Kidney tubule cell (primary cell): ENCODE measurements around the gene C10orf90.
A peak's percentile ranks its signal among the peaks of the same experiment; 100 is the strongest.

Source experiments
- DNase-seq: peaks from one replicate; pipeline ENCODE4 v3.0.0-alpha.2; 2018; ENCODE audit warnings: low spot score

C10orf90 gene

DNA sequence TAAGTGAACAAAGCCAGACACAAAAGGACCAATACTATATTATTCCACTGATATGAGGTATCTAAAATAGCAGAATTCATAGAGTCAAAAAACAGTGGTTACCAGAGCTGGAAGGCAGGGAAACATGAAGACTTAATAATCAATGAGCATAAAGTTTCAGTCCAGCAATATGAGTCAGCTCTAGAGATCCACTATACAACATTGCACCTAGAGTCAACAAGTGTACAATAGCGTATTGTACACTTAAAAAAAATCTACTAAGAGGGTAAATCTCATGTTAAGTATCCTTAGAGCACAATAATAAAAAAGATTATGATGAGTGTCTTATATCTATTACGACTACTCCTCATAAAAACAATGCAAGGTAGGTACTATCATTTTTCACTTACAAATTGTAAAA is 36.1 kb downstream of the C10orf90 start:
- DNase-seq, result no peak

DNA sequence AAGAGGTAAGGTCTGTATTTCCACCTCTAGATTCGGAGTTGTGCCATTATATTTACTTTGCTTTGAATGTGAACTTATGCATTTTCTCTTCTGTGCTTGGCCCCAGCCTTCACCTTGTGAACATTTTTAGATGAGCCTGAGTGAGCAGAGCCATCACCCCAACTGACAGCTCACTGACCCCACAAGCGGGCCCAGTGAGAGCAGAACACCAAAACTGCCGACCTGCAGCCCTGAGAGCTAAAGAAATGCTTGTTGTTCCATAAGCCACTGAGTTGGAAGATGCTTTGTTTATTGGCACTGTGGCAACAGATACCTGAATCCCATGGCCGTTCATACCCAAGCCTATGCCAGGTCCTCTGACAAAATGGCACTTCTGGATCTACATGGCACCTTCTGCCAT is 37.8 kb downstream of the C10orf90 start:
- DNase-seq, result no peak

DNA sequence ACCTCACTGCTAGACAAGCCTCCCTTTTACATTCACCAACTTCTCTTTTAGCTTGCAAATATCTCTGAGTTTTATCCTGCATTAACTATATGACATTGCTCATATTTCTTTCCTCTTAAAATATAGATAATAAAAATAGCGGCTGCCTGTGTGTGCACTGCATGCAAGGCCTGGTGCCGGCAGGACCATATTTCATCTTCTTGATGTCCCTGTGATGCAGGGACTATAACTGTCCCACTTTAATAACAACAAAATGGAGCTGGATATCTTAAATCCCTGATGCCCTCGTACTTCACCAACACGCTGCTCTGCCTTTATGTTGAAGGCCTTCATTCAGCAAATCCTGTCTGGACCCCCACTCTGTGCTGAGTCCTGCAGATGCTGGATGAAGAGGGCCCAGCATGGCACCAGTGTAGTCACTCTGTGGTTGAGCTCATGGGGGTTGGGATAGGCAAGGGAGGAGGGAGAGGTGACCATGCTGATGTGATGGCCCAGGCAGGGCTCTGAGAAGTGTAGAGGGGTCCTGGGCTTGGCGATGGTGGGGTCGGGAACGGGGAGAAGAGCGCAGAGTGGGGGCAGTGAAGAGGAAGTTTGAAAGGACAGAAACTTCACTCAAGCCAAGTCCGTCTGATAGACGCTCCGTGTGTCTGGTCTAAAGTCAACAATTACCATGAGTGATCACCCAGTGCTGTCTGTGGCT is 40.4 kb downstream of the C10orf90 start:
- no peak for DNase-seq

DNA sequence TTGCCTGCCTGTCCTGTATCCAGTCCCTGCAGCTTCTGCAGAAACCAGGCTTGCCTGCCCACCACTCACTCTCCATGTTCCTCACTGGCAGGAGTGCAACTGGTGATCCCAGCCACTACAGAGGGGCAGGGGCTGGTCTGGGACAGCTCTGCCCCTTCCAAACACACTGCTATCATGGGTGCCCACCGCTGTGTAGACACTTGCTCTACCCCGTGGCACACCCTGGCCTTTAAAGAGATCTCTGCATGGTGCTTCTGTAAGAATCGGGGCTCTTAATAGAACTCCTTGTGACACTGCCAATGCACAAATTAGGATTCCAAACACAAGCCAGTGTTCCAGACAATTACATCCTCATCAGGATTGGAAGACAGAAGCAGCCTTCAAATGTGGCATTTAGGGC is 41.7 kb downstream of the C10orf90 start:
- no peak for DNase-seq

DNA sequence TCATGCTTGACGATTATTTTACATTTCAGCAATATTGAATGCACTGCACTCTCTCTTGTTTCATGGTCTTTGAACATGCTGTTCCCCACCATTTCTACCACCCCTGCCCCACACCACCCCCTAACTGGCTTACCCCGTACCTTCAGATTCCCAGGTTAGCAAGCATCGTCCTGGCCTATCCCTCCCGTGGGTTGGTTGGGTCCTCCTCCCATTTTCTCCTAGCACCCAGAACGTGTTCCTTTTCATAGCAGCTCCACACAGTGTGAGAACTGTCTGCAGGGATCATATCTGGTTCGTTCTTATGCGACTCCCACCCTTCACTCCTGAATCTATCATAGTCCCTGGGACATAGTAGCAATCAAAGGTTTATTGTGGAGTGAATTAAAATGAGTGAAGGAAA is 48.6 kb downstream of the C10orf90 start:
- DNase-seq, result no peak

DNA sequence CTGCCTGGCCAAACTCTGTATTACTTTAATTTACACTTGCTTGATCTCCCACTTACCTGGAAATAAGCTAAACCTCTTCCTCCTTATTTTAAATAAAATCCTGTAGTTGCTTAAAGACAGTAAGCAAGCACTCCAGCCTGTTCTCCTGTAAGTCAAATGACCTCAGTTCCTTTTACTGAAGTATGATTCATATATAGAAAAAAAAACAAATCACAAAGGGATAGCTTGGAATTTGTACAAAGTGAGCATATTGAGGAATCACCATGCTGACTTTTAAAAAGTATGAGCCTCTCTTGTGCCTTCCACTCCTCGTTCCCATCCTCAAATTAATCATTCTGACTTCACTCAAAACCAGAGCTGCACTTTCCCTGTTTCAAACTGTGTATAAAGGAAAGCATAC is 52.0 kb downstream of the C10orf90 start:
- DNase-seq, result no peak

DNA sequence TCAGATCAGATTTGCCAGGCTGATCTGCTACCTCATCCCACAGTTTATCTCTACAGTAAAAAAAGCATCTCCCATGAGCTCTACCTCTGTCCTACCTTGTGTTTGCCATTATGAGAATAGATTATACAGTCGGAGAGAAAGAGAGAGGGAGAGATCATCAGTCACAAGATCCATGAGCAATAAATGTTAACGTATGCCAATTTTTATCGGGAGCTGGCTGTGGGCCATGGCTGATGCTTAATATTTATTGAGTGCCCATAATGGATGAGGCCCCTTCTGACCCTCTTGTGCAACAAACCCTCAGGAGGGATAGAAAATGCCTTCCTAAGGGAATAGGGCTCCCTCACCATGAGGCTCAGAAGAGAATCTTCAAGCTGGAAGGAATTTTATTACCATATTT is 52.8 kb downstream of the C10orf90 start:
- DNase-seq, result no peak

DNA sequence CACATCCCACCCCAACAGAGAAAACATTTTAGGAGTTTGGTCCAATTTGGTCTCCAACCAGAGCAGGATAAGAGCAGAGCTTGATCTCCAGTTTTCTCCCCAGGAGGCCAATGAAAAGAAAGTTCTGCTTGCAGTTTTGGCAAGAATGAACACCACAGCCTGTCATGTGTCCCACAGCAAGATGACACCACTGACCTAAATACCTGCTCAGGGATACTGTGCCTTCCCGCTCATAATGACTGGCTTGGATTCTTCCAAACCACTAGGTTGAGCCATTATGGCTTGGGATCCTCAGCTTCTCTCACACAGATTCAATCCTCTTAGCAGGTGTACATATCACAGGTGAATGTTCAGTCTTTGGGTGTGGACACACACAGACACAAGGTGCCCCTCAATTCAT is 53.3 kb downstream of the C10orf90 start:
- no peak for DNase-seq

DNA sequence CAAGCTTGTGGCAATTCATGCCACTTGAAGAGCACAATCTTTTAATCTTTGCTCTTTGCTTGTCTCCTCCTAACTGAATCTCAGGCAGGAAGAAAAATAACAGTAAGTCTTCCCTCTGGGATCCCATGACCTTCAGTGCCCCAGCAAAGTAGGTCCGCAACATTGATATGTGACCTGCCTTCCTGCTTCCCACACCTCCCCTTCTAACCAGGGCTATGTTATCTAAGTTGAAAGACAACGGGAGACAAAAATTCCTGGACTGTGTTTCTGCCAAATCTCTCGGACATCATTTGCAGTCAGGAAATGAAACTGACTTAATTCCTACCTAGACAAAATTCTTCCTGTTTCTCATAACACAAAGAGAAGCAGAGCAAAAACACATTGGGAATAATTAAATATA is 53.8 kb downstream of the C10orf90 start:
- DNase-seq, result no peak

DNA sequence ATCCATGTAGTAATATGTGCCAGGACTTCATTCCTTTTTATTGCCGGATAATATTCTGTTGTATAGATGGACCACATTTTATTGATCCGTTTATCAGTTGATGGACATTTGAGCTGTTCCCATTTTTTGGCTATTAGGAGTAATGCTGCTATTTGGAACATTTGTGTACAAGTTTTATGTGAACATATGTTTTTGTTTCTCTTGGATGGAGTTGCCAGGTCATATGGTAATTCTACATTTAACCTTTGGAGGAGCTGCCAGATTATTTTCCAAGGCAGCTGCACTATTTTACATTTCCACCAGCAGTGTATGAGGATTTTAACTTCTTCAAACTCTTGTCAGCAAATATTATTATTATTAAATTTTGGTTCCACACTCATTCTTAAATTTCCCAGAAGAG is 59.2 kb downstream of the C10orf90 start:
- DNase-seq, result no peak

DNA sequence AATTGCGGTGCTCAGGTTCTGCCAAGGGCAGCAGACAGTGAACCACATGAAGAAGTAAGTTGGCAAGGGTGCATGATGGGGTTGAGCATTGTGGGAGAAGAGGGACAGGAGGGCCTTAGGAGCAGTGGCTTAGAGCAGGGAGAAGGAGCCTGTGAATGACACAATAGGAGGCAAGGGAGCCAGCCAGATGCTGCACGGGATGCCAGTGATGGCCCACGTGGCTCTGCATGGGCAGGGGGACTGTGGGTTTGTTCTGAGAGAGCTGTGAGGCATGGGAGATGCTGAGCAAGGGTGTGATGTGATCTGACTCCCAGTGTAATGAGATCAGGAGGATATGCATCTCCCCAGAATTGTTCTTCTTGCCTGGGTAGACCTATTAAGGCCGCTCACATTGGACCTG is 60.9 kb downstream of the C10orf90 start:
- DNase-seq, result no peak

DNA sequence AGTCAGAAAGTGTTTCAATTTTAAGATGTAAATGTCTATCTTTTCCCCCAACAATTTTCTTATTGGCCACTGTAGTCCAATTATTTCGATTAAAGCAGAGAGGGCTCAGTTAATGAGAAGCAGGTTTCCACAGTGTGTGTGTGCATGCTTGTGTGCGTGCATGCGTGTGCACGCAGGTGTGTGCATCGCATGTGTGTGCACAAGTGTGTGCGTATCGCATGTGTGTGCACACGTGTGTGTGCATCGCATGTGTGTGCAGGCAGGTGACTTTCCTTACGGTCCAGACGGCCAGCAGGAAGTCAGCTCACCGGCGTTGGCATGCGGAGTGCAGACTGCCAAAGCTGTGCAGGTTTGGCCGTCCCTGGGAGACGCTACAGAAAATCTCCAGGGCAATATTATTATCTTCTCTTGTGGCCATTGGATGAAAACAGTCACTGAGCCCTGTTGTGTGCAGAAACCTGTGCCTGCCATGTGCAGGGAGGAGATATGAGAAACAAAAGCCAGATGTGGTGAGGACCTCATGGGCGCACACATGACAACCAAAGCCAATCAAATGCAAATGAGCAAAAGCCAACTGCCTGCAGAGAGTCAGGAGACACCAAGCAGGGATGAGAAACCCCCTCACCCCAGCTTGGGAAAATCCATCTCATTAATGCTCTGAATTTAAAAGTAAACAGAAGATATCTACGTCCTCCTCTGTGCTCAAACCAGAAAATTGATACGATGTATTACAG is 70.4 kb downstream of the C10orf90 start:
- DNase-seq, result no peak

DNA sequence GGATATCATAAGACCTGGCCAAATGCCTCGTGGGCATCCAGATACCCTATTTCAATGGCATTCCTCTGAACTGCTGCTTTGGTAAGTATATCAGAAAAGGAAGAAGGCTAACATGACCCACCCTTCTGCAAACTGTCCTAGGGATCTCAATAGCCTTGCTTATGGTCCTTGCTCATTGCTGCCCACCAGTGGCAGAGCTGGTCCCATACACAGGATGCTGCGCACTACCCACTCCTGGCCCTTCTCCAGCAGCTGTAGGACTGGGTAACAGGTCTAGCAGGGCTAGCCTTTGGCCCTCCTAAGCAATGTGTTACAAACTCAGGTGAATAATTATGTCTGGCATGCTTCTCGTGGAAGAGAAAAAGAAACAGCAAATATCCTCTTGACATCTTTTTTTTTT is 72.5 kb downstream of the C10orf90 start:
- peak; percentile 60 for DNase-seq

DNA sequence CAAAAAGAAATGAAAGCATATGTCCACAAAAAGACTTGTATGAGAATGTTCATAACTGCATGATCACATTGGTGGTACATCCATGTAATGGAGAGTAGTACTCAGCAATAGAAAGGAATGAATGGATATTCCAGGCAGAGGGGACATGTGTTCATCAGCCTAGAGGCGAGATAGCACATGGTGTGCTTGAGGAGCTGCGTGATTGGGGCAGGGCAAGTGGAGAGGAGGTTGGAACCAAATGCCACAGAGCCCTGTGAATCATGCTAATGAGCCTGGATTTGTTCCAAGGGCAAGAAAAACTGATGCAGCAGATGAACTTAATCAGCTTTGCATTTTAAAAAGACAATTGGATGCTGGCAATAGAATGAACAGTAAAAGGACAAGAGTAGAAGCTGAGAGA is 73.3 kb downstream of the C10orf90 start:
- DNase-seq, result no peak

DNA sequence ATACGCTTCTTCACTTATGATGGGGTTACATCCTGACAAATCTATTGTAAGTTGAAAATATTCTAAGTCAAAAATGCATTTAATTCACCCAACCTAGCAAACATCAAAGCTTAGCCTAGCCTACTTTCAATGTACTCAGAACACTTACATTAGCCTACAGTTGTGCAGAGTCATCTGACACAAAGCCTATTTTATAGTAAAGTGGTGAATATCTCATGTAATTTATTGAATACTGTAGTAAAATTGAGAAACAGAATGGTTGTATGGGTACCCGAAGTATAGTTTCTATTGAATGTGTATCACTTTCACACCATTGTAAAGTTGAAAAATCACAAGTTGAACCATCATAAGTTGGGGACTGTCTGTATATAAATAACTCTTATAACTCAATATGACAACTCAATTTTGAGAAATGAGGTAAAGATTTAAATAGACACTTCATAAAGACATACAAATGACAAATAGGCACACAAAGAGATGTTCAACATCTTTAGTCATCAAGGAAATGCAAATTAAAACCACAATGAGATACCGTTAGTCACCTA is 73.9 kb downstream of the C10orf90 start:
- DNase-seq, result no peak

DNA sequence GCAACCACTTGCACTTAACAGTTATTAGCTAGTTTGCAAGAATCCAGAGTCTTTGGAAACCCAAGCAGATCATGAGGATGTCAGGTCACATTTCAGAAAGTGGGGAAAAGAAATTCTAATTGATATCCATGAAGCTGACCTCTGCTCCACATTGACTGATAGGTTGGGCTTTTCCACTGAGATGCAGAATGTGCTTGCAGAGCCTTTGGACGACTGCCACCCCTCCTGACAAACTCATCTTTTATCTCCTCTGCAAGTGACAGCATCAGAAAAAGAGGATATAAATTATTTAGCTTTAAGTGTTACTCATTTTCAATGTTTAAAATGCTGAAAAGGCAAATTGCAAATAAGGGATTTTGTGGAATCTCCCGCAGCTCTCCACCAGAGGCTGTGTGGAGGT is 75.3 kb downstream of the C10orf90 start:
- DNase-seq, result no peak

DNA sequence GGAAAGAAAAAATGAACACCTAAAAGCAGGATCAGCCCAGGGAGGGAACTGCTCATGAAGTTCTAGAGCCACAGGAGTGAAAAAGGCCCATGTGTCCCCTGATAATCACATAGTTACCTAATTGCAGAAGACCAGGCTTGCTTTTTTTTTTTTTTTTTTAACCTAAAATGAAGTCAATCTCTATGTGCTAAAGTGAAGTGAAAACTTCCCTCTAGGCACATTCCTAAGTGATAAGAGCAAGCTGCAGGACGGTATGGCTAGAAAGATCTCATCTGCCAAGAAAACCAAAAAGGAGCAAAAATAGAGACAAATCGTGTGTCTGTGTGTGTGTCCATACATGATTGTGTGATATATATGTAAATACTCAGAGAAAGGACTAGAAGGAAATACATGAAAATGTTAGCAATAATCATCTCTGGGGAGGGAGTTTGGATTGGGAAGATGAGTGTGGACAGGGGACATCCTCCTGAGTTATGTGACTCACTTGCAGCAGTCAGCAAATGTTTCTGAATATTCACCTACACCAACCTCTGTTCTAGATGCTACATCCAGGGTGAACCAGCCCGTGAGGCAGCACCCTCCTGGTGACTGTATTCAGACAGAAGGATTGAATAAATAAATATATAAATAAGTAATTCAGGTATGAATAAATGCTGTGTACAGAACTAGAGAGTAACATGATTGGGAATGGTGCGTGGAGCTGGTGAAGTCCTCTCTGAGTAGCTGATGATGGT is 76.4 kb downstream of the C10orf90 start:
- DNase-seq, result no peak

DNA sequence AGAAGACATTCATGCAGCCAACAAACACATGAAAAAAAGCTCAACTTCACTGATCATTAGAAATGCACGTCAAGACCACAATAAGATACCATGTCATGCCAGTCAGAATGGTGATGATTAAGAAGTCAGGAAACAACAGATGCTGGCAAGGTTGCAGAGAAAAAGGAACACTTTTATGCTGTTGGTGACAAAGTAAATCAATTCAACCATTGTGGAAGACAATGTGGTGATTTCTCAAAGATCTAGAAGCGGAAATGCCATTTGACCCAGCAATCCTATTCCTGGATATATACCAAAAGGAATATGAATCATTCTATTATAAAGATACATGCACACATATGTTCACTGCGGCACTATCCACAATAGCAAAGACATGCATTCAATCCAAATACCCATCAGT is 77.6 kb downstream of the C10orf90 start:
- no peak for DNase-seq

DNA sequence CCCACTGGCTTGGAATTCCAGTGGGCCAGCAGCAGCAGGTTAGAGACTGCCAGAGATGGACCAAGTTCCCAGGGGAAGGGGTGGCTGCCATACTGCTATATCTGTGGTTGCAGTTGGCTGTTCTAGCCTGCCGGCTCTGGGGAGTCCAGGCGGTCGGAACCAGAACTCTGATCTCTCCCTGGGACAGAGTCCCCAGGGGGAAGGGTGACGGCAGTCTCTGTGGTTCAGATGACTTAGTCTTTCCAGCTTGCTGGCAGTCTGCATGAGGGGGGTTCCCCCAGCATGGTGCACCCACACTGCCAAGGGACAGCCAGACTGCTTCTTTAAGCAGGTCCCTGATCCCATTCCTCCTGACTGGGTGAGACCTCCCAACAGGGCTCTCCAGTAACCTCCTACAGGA is 82.5 kb downstream of the C10orf90 start:
- DNase-seq, result no peak

DNA sequence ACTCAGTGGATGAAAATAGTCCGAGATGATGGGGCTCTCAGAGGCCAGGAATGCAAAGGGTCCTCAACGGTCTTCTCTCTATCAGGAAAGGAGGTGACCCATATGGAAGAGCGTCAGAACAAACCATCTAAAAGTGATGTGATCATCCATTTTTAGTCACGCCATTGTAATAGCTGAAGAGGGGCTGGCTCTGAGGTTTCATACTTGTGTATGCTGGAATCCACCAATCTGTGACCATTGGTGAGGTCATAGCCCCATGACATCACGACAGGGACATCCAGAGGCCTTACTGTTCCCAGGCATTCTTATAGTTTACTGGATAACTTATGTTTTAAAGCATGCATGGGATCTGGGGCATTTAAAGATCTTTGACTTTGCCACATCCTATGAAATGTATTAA is 83.6 kb downstream of the C10orf90 start:
- no peak for DNase-seq

DNA sequence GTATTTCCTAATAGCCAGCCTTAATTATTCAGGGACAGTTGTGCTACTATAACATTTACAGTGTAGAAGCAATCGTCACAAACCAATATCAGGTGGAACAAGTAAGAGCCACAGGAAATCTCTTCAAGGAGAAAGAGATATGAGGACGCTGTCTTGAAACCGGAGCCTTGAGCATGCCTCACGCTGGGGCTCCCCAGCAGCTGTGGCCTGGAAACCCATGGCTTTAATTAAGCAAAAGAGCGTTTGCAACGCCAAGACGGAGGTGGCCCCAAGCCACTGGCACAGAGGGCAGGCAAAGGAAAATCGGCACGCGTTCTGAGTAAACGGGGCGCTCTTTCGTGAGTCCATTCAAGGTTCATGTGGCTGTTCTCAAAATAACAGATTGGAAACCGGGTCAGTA is 84.4 kb downstream of the C10orf90 start:
- DNase-seq, result no peak

DNA sequence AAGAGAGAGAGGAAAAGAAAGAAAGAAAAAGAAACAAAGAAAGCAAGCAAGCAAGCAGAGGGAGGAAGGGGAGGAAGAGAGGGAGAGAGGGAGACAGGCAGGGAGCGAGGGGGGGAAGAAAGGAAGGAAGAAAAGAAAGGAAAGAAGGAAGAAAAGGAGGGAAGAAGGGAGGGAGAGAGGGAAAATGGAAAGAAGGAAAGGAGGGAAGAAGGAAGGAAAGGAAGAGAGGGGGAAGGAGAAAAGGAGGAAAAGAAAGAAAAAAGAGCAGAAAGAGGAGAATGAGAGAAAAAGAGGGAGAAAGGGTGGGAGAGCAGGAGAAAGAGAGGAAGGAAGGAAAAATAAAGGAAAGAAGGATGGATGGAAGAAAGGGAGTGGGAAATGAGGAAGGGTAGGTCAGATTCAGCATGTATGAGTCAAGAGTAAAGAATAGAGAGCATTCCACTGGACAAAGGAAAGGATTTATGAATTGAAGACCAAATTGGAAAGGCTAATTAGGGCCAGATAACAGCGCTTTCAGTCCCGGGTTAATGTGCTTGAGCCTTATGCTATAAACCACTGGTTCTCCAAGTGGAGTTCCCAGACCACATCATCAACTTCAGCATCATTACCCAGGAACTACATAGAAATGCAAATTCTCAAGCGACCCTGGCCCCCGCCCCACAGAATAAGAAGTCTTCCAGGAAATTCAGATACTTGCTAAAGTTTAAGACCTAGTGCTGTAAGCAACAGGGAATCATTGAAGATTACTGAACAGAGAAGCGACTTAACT is 85.1 kb downstream of the C10orf90 start:
- DNase-seq, result no peak
